DMS53 treated with DMSO at 0.1 percent for 48 hours (cell line): Measurements from ENCODE around the gene GOLGA2.

Experiments used
- DNase-seq: peaks from one replicate; lab custom pipeline; 2025; ENCODE audit not compliant: unreplicated experiment; lab: John Stamatoyannopoulos, UW

GOLGA2 gene

GRCh38 chr9:128260340-128260739, 15.5 kb downstream of the GOLGA2 start:
- no peak for DNase-seq

GRCh38 chr9:128259156-128259555, 16.7 kb downstream of the GOLGA2 start:
- DNase-seq = no peak

DNA sequence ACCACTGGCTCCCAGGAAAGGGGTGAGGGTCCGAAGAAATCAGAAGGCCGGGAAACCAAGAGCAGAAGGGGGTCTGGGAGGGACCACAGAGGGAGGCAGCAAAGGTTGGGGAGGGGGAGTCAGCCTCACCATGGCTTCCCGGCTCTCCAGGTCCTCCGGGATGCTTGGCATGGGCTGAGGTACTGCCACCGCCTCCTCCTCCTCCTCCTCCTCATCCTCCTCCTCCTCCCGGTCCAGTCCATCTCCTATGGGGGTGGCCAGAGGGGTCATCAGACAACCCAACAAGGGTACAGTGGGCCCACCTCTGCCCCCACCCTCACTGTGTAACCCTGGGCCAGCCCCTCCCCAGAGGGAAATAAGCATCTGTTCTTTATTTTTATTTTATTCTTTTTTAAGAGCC, 17.5 kb downstream of the GOLGA2 start:
- DNase-seq = no peak

DNA sequence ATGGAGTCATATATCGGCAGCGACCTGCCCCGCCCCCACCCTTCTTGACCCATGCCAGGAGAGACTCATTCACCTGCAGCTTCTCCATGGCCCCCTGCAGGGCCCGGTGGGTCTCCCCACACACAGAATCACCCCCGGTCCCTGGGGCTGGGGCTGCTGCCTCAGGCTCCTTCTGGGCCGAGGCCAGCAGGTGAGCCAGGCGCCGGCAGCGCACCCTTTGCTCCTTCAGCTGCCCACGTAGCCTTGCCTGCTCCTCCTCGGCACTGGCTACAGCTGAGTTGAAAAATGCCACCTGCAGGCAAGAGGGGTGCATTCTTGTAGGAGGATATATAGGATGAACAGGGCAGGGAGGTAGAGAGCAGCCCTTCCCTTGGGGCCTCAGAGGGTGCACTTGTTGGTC, 17.9 kb downstream of the GOLGA2 start:
- no peak for DNase-seq

- no peak for DNase-seq
Measured at GRCh38 chr9:128257086-128257825, 18.6 kb downstream of the GOLGA2 start.

DNA sequence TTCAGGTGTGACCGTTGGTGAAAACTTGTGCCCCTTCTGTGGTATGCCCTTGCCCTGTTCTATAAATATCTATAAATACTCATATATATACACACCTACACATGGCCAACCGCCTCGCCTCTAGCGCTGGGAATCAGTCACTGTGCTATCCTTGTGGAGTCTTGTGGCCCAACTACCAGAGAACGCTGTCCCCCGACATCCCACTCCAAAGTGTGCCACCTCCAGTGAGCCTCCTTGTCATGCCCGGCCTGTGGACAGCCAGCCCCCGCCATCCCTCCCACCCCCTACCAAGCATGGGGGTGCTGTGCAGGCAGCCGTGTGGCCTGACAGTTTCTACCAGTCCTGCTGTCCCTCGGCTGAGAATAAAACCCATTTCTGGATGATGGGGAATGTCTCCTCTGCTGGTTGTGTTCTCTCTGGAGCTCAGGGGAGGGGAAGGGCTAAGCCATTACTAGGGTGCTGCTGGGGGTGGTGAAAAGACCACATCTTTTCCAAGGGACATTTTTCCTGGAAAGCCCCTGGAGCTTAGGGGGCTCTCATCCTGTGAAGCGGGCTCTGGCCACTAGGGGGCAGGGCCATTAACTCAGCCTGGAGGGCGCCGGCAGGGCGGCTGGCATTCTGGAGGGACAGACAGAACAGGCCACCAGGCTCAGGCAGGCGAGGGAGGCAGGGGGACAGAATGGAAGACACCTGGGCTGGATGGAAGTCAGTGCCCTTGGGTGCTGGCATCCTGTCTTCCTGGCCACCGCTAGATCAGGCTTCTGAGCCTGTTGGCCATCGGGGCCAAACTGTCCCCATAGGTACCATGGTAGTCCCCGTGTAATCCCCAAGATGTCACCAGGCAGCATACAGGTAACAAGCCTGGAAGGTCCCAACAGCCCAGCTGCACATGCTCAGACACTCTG, 20.7 kb downstream of the GOLGA2 start:
- no peak for DNase-seq

DNA sequence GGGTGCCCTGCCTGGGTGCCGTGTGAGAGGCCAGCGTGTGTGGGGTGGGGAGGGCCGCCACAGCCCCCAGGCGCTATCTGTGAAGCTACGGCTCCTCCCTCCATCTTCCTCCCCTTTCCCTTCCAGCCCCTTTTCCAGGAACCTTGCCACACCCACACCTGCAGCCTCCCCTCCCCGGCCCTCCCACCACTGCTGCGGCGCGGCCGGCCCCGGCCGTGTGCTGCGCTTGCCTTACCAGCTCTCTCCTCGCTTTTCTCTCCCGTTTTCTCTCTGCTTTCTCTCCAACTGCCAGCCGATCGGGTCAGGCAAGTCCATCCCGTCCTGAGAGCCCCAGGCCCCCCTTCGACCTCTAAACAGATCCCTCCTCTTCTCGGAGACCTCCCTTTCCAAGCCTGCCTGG, 21.4 kb downstream of the GOLGA2 start:
- DNase-seq = no peak

DNA sequence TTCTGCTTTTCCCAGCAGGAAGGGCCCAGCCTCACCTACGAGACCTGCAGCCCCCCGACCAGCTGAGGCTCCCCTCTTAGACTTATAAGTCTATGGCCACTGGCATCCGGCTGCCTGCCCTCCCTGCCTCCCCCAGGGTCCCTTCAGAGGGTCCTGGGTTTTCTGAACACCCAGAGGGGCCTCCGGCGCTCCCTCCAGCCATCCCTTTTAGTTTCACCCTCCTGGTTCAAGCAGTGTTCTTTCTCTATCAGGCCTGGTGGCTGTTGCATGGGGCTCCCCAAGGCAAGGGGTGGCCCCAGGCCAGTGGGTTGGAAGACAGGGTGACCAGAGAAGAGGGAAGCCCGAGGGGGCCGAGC, 21.8 kb downstream of the GOLGA2 start:
- no peak for DNase-seq

- DNase-seq = no peak
Measured at GRCh38 chr9:128253140-128253990, 22.4 kb downstream of the GOLGA2 start.

- DNase-seq = no peak
Measured at GRCh38 chr9:128252317-128253139, 23.3 kb downstream of the GOLGA2 start.

DNA sequence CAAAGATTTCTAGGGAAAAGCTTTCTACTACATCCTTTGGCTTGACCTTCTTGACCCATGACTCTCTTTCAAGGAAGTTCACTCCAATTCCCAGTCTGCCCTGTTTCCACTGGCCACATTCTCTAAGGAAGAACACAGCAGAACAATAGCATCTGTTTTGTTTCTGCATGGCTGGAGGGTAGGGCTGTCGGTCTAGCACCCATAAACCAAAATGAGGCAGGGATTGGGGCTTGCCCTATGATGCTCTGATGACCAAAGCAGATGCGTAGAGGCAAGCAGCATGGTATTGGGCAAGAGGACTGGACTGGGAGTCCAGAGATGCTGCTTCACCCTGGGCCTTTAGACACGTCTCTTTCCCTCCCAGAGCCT, 24.1 kb downstream of the GOLGA2 start:
- DNase-seq = no peak

GRCh38 chr9:128250839-128251731, 24.7 kb downstream of the GOLGA2 start:
- no peak for DNase-seq

- no peak for DNase-seq
Measured at GRCh38 chr9:128249908-128250838, 25.6 kb downstream of the GOLGA2 start.

- no peak for DNase-seq
Measured at GRCh38 chr9:128249558-128249907, 26.3 kb downstream of the GOLGA2 start.

DNA sequence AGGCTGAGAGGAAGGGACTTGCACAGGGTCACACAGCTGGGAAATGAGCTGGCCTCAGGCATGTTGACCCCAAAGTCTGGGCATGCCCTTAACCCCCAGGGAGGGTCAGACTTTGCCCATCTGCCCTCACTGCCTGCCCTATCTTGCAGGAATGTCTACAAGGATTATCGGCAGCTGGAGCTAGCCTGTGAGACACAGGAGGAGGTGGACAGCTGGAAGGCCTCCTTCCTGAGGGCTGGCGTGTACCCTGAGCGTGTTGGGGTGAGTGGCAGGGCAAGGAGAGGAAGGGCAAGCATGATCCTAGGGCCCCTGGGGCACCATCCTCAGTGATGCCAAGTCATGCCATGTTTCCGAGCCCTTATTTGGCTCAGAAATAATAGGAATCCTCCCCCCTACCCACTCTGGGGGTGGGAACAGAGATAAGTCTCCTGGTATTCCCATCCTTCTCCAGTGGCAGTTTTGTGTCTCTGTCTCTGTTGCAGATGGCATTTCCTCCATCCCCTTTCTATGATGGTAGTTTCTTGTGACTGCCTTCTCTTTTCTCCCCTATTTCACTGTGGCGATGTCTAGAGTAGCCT, 28.5 kb downstream of the GOLGA2 start:
- no peak for DNase-seq

DNA sequence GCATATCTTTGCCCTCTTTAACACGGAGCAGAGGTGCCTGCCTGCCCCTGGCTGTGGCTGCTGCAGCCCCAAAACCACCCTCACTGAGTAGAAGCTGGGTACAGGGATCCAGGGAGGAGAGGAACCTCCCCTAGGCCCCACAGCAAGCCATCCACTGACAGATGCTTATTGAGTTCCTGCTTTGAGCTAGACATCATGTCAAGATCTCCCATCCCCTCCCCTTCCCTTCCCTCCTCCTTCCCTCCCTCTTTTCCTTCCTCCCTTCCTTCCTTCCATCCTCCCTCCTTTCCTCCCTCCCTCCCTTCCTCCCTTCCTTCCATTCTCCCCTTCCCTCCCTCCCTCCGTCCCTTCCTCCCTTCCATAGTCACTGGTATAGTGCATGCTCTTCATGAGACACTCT, 29.3 kb downstream of the GOLGA2 start:
- no peak for DNase-seq

DNA sequence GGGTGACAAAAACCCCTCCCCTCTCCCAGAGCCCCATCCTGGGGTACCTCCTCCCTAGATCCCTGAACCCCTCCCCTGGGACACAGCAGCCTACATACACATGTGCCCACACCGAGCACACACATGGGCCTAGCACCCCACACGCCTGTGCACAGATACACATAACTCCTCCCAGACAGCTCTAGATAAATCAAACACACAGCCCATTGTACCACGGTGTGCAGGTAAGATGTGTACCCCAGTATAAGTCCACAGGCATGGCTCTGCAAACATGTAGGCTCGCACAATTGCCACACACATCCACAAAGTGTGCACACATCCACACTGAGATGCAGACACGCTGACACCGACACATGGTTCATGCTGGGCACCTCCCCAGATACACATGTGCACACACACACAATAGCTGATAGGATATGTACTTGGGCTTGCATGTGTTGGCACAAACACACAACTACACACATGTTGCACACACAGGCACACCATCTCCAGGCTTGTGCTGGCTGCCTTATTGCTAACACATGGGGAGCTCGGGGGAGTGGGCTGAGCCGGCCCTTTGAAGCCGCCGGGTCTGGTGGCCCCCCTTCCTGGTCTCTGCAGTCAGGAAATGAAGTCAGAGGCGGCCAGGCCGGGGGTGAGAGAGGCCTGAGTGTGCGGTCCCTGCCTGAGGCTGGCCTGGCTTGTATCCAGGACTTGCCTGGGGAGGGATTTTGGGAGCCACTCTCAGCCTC, 30.2 kb downstream of the GOLGA2 start:
- no peak for DNase-seq

DNA sequence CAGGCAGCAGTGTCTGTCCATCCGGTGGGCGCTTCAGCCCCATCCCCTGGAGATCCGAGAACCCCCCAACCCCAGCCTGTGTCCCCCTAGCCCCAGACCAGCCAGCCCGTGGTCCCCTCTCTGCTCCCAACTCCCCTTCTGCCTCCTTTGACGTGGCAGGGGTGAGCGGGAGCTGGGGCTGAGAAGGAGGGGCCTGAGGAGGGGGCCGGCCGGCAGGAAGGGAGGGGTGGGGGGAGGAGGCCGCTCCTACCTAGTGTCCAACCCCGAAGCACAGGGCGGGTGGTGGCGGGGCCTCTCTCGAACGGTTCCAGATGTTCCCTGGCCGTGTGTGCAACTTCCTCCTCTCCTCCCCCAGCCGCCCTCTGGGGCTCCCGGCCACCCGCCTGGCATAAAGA, 31.0 kb downstream of the GOLGA2 start:
- no peak for DNase-seq
